GM23338 (cell line): ENCODE measurements around the gene AKIP1. TPM values are rescaled to one million over a fixed set of nuclear protein-coding genes. Genes with fewer than 3 reads are reported as not detected.

ENCODE experiments used
- ATAC-seq: fragments of 200-7000 bp; cut with Tn5 transposase; 3 replicates; pipeline ENCODE4 v1.9.1; 2020
- DNase-seq: peaks from one replicate; pipeline ENCODE4 v3.0.0-alpha.2; 2015; ENCODE audit warnings: low spot score
- H2AFZ ChIP-seq: fragments of 200-600 bp; sonication (generic); 2 replicates; pipeline ENCODE4 v1.8.0; 2016; ENCODE audit warnings: antibody characterized with exemption, mild to moderate bottlenecking, moderate library complexity
- H3F3A ChIP-seq: fragments of 200-600 bp; sonication (generic); replicated peaks from 2 replicates; pipeline ENCODE4 v1.8.0; 2017; ENCODE audit warnings: antibody characterized with exemption, mixed run types, low read depth
- H3K27ac ChIP-seq: fragments of 200-600 bp; sonication (generic); 2 replicates; pipeline ENCODE4 v1.6.1; 2016; ENCODE audit warnings: low read depth
- H3K27me3 ChIP-seq: fragments of 200-600 bp; sonication (generic); 2 replicates; pipeline ENCODE4 v1.8.0; 2016; ENCODE audit warnings: mild to moderate bottlenecking, mixed run types, moderate library complexity; ENCODE audit not compliant: insufficient read depth
- H3K36me3 ChIP-seq: fragments of 200-600 bp; sonication (generic); 2 replicates; pipeline ENCODE4 v1.8.0; 2016; ENCODE audit warnings: mild to moderate bottlenecking; ENCODE audit not compliant: insufficient read depth
- H3K4me1 ChIP-seq: fragments of 200-600 bp; sonication (generic); 2 replicates; pipeline ENCODE4 v1.8.0; 2016; ENCODE audit warnings: mild to moderate bottlenecking, moderate library complexity; ENCODE audit not compliant: insufficient read depth
- H3K4me2 ChIP-seq: fragments of 200-600 bp; sonication (generic); 2 replicates; pipeline ENCODE4 v1.7.1; 2017; ENCODE audit warnings: mixed run types
- H3K4me3 ChIP-seq: fragments of 200-600 bp; sonication (generic); 2 replicates; pipeline ENCODE4 v1.6.1; 2016; ENCODE audit warnings: mixed run types
- H3K79me2 ChIP-seq: fragments of 200-600 bp; sonication (generic); replicated peaks from 2 replicates; pipeline ENCODE4 v1.8.0; 2017; ENCODE audit warnings: mild to moderate bottlenecking; ENCODE audit not compliant: insufficient read depth
- H3K9me2 ChIP-seq: fragments of 200-600 bp; sonication (generic); 2 replicates; pipeline ENCODE4 v1.8.0; 2017; ENCODE audit not compliant: insufficient read depth
- H4K20me1 ChIP-seq: fragments of 200-600 bp; sonication (generic); replicated peaks from 2 replicates; pipeline ENCODE4 v1.8.0; 2017; ENCODE audit warnings: mild to moderate bottlenecking; ENCODE audit not compliant: insufficient read depth
- H3K27ac Mint-ChIP-seq: 2 replicates; pipeline ENCODE4 v1.8.0; 2020; ENCODE audit warnings: inconsistent platforms, mild to moderate bottlenecking, moderate library complexity, mixed read lengths
- H3K27me3 Mint-ChIP-seq: 3 replicates; pipeline ENCODE4 v1.8.0; 2022; ENCODE audit warnings: low read depth, mild to moderate bottlenecking, moderate library complexity, mixed read lengths, inconsistent platforms; ENCODE audit not compliant: insufficient read depth, poor library complexity
- H3K36me3 Mint-ChIP-seq: 3 replicates; pipeline ENCODE4 v1.8.0; 2021; ENCODE audit warnings: low read depth, mild to moderate bottlenecking, inconsistent platforms, moderate library complexity, mixed read lengths
- H3K4me1 Mint-ChIP-seq: 3 replicates; pipeline ENCODE4 v1.8.0; 2020; ENCODE audit warnings: mild to moderate bottlenecking, inconsistent platforms, mixed read lengths
- H3K4me3 Mint-ChIP-seq: 3 replicates; pipeline ENCODE4 v1.8.0; 2021; ENCODE audit warnings: moderate library complexity, mild to moderate bottlenecking, inconsistent platforms, mixed read lengths
- H3K9me3 Mint-ChIP-seq: 3 replicates; pipeline ENCODE4 v1.8.0; 2020; ENCODE audit warnings: moderate library complexity, mild to moderate bottlenecking, inconsistent platforms, mixed read lengths
- CREB1 ChIP-seq: fragments of 250-450 bp; sonication (Bioruptor Pico); IDR thresholded peaks from 2 replicates; pipeline ENCODE4 v1.5.0; 2020; ENCODE audit warnings: low read depth, mild to moderate bottlenecking, moderate library complexity
- CTCF ChIP-seq, 2 experiments: fragments of 200-600 bp in 1 of 2; sonication (generic) in 1 of 2; conservative IDR thresholded peaks; 2 replicates each; pipeline versions ENCODE4 v1.5.1 to v1.6.1; 2016 to 2017; ENCODE audit warnings: antibody characterized with exemption in 2 of 2, low read depth in 2 of 2, mild to moderate bottlenecking in 2 of 2, moderate library complexity in 1 of 2
- STAT1 ChIP-seq: IDR thresholded peaks from one replicate; pipeline ENCODE4 v1.6.1; 2016; ENCODE audit warnings: antibody characterized with exemption; ENCODE audit not compliant: unreplicated experiment
- ZNF331 ChIP-seq: fragments of 250-450 bp; sonication (Bioruptor Pico); IDR thresholded peaks from 2 replicates; pipeline ENCODE4 v1.5.0; 2020; ENCODE audit warnings: low read depth, mild to moderate bottlenecking, moderate library complexity
- ZNF462 ChIP-seq: fragments of 250-450 bp; sonication (Bioruptor Pico); IDR thresholded peaks from 2 replicates; pipeline ENCODE4 v1.5.0; 2020; ENCODE audit warnings: mild to moderate bottlenecking, moderate library complexity
- polyA plus RNA-seq: library from polyadenylated mRNA; unstranded; fragments of >200 nt; fragmentation: Nextera tagmentation; extraction: Ambion mirVana; gene quantifications from 2 replicates; pipeline ENCODE4 v1.2.1, GENCODE V29; 2016
- total RNA-seq: library from RNA; depleted of rRNA; stranded (reverse); fragments of >200 nt; shearing (Covaris generic); gene quantifications from 2 replicates; pipeline ENCODE4 v1.2.3, GENCODE V29; 2014

The AKIP1 gene
- total and polyA plus RNA-seq, 2 experiments from 2014 or later: 11.1 to 14.0 TPM

GRCh38 chr11:8867035-8867434, 44.0 kb upstream of the AKIP1 start:
- Histone ChIP-seq H2AFZ (no peak overlapping the region), H3K4me3 (no peak overlapping the region), H3K9me2 (no peaks in the 10 kb centered on the region), H3K36me3 (no peaks in the 10 kb centered on the region), H3K79me2 (peaks cover 4% of the 10 kb centered on the region; the same call in 1 of the 2 replicates), H3K27me3 (0 out of 2 replicates have a peak, but pooled peaks cover 5% of the 10 kb centered on the region), H3K4me1 (peaks cover 16% of the 10 kb centered on the region), H3K4me2 (no peak overlapping the region), H4K20me1 (no peaks in the 10 kb centered on the region), H3K27ac (no peak overlapping the region), H3F3A (peaks cover 6% of the 10 kb centered on the region; the same call in 1 of the 2 replicates)
- no peak for ATAC-seq
- no peak overlapping the region for H3K4me3 Mint-ChIP-seq
- DNase-seq: no peak
- H3K27me3 Mint-ChIP-seq: peaks cover 14% of the 10 kb centered on the region
- H3K36me3 Mint-ChIP-seq: no peaks in the 10 kb centered on the region
- TF ChIP-seq STAT1 (no peak), CREB1 (CRISPR knock-in tag) (no peak), CTCF (conservative IDR thresholded peaks at IDR 0.05; ENCODE audit: low read depth in 2 of 2) (no peak), ZNF462 (CRISPR knock-in tag) (no peak), ZNF331 (CRISPR knock-in tag) (no peak)
- no peaks in the 10 kb centered on the region for H3K9me3 Mint-ChIP-seq
- peaks cover 35% of the 10 kb centered on the region for H3K4me1 Mint-ChIP-seq
- no peak overlapping the region for H3K27ac Mint-ChIP-seq
